Hepatocyte (in vitro differentiated cells): Measurements from ENCODE around the gene GRIK1. TPM values are rescaled to one million over a fixed set of nuclear protein-coding genes. Genes with fewer than 3 reads are reported as not detected.

Experiments used
- DNase-seq: peaks from one replicate; pipeline ENCODE4 v3.0.0-alpha.2; 2016; ENCODE audit warnings: low spot score
- H2AFZ ChIP-seq: fragments of 200-600 bp; sonication (generic); 2 replicates; pipeline ENCODE4 v1.6.0; 2016; ENCODE audit warnings: antibody characterized with exemption, mild to moderate bottlenecking
- H3K27ac ChIP-seq: fragments of 200-600 bp; sonication (generic); 2 replicates; pipeline ENCODE4 v1.5.1; 2016; ENCODE audit warnings: mild to moderate bottlenecking
- H3K27me3 ChIP-seq: fragments of 200-600 bp; sonication (generic); 2 replicates; pipeline ENCODE4 v1.6.1; 2016
- H3K36me3 ChIP-seq: fragments of 200-600 bp; sonication (generic); replicated peaks from 2 replicates; pipeline ENCODE4 v1.5.1; 2016; ENCODE audit warnings: low read depth; ENCODE audit not compliant: insufficient read depth
- H3K4me1 ChIP-seq: fragments of 200-600 bp; sonication (generic); 2 replicates; pipeline ENCODE4 v1.5.1; 2016; ENCODE audit warnings: mild to moderate bottlenecking, moderate library complexity; ENCODE audit not compliant: insufficient read depth
- H3K4me2 ChIP-seq: fragments of 200-600 bp; sonication (generic); 2 replicates; pipeline ENCODE4 v1.6.0; 2016
- H3K4me3 ChIP-seq: fragments of 200-600 bp; sonication (generic); 2 replicates; pipeline ENCODE4 v1.5.1; 2016; ENCODE audit warnings: mild to moderate bottlenecking
- H3K79me2 ChIP-seq: fragments of 200-600 bp; sonication (generic); 2 replicates; pipeline ENCODE4 v1.6.0; 2017; ENCODE audit warnings: mild to moderate bottlenecking
- H3K9me2 ChIP-seq: fragments of 200-600 bp; sonication (generic); replicated peaks from 2 replicates; pipeline ENCODE4 v1.6.0; 2017; ENCODE audit warnings: mild to moderate bottlenecking; ENCODE audit not compliant: insufficient read depth
- H3K9me3 ChIP-seq: fragments of 200-600 bp; sonication (generic); 2 replicates; pipeline ENCODE4 v1.5.1; 2016; ENCODE audit warnings: low read depth, mild to moderate bottlenecking
- H4K20me1 ChIP-seq: fragments of 200-600 bp; sonication (generic); 2 replicates; pipeline ENCODE4 v1.6.0; 2016; ENCODE audit warnings: mild to moderate bottlenecking; ENCODE audit not compliant: insufficient read depth, poor library complexity, severe bottlenecking
- EZH2 ChIP-seq: fragments of 200-600 bp; sonication (generic); IDR thresholded peaks from 2 replicates; pipeline ENCODE4 v1.6.1; 2016; ENCODE audit warnings: antibody characterized with exemption, mild to moderate bottlenecking, borderline replicate concordance
- EZH2phosphoT487 ChIP-seq: fragments of 200-600 bp; sonication (generic); IDR thresholded peaks from one replicate; pipeline ENCODE4 v1.6.1; 2018; ENCODE audit warnings: antibody characterized with exemption, mild to moderate bottlenecking, low read depth, moderate library complexity; ENCODE audit not compliant: unreplicated experiment, severe bottlenecking
- WGBS: methylation state at CpG from one replicate; pipeline ENCODE4 v1.1.6; 2016; ENCODE audit warnings: low lambda C conversion rate; ENCODE audit errors: missing lambda C conversion rate; 5-methylcytosine and 5-hydroxymethylcytosine counted together
- polyA plus RNA-seq: library from polyadenylated mRNA; unstranded; fragments of >200 nt; fragmentation: Nextera tagmentation; extraction: Ambion mirVana; gene quantifications from 2 replicates; pipeline ENCODE4 v1.2.1, GENCODE V29; 2016
- total RNA-seq: library from RNA; depleted of rRNA; stranded (reverse); fragments of >200 nt; gene quantifications from 2 replicates; pipeline ENCODE4 v1.2.3, GENCODE V29; 2014
- TF ChIP-seq, protein P1 (sequence below): fragments of 200-600 bp; sonication (generic); IDR thresholded peaks from 2 replicates; pipeline ENCODE4 v1.5.1; 2016; ENCODE audit warnings: antibody characterized with exemption, mild to moderate bottlenecking; ENCODE audit not compliant: poor library complexity

The GRIK1 gene
- total and polyA plus RNA-seq, 2 experiments from 2014 or later, result 0.77 to 2.3 TPM

GRCh38 chr21:29506947-29507346, 432.8 kb downstream of the GRIK1 start:
- Histone ChIP-seq H3K27ac (no peak overlapping the region), H3K27me3 (no peaks in the 10 kb centered on the region), H4K20me1 (no peaks in the 10 kb centered on the region), H3K4me3 (no peak overlapping the region), H3K4me1 (no peaks in the 10 kb centered on the region), H3K79me2 (no peaks in the 10 kb centered on the region), H3K4me2 (no peak overlapping the region), H3K36me3 (no peaks in the 10 kb centered on the region), H3K9me3 (no peaks in the 10 kb centered on the region), H3K9me2 (no peaks in the 10 kb centered on the region), H2AFZ (no peak overlapping the region)
- DNase-seq, result no peak
- WGBS, result 90% methylated on average over 3 of the region's 3 CpGs
- TF ChIP-seq, protein P1, sequence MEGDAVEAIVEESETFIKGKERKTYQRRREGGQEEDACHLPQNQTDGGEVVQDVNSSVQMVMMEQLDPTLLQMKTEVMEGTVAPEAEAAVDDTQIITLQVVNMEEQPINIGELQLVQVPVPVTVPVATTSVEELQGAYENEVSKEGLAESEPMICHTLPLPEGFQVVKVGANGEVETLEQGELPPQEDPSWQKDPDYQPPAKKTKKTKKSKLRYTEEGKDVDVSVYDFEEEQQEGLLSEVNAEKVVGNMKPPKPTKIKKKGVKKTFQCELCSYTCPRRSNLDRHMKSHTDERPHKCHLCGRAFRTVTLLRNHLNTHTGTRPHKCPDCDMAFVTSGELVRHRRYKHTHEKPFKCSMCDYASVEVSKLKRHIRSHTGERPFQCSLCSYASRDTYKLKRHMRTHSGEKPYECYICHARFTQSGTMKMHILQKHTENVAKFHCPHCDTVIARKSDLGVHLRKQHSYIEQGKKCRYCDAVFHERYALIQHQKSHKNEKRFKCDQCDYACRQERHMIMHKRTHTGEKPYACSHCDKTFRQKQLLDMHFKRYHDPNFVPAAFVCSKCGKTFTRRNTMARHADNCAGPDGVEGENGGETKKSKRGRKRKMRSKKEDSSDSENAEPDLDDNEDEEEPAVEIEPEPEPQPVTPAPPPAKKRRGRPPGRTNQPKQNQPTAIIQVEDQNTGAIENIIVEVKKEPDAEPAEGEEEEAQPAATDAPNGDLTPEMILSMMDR, result no peak
- no peak for TF ChIP-seq EZH2
- no peak for TF ChIP-seq EZH2phosphoT487

DNA sequence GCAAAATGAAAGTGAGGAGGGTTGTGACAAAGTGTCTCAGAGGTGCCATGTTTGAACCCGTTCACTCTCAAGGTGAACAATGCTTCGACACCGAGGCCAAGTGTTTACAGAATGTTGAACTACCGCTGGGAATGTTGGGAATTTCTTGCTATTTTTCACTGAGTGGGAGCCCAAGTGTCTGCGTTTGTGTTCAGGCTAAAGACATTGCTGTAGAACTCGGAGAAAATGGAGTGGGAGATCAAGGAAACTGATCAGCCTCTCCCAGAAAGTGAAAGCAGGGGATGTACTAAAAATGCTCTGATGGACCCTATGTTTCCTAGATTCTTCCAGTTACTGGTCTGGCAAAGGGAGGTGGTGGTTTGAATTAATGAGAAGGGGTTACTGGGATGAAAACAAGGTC, 433.6 kb downstream of the GRIK1 start:
- no peak overlapping the region for H3K27ac ChIP-seq
- no peak overlapping the region for H3K4me3 ChIP-seq
- H3K4me1 ChIP-seq, result no peaks in the 10 kb centered on the region
- DNase-seq, result no peak
- TF ChIP-seq EZH2, result no peak
- no peak for TF ChIP-seq EZH2phosphoT487
- TF ChIP-seq, protein P1, result no peak
- 64% methylated on average over 6 of the region's 6 CpGs for WGBS
- no peaks in the 10 kb centered on the region for H3K9me2 ChIP-seq
- H3K4me2 ChIP-seq, result no peak overlapping the region
- no peak overlapping the region for H2AFZ ChIP-seq
- H3K79me2 ChIP-seq, result no peaks in the 10 kb centered on the region
- no peaks in the 10 kb centered on the region for H4K20me1 ChIP-seq
- no peaks in the 10 kb centered on the region for H3K27me3 ChIP-seq
- no peaks in the 10 kb centered on the region for H3K9me3 ChIP-seq
- no peaks in the 10 kb centered on the region for H3K36me3 ChIP-seq

DNA sequence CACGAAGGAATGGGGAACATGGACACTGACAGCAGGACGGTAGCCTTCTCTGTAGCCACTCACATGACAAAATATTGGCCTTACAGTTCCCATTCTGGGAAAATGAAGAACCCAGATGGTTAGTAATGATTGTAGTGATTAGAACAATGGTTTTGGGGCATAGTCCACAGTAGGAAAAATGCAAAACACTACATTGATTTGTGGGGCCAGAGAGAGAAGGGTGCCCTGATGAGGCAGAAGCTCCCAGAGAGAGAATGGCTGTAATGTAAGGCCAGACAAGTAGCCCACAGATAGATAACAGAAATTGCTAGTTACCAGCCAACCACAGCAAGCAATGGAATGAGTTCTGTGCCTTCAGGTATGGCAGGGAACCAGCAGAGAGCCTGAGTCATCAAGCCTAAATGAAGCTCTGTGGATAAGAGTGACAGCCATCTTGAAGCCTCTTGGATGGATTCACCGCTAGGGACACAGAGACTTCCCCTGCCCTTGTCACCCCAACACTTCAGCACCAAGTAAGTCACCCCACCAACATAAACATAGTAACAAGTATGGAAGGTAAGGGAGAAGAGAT, 435.0 kb downstream of the GRIK1 start:
- 64% methylated on average over 3 of the region's 3 CpGs for WGBS
- no peak overlapping the region for H3K27ac ChIP-seq
- H3K4me2 ChIP-seq, result no peak overlapping the region
- H2AFZ ChIP-seq, result no peak overlapping the region
- H4K20me1 ChIP-seq, result no peaks in the 10 kb centered on the region
- no peaks in the 10 kb centered on the region for H3K27me3 ChIP-seq
- no peaks in the 10 kb centered on the region for H3K36me3 ChIP-seq
- no peaks in the 10 kb centered on the region for H3K9me2 ChIP-seq
- DNase-seq, result no peak
- no peaks in the 10 kb centered on the region for H3K79me2 ChIP-seq
- TF ChIP-seq EZH2 (no peak), EZH2phosphoT487 (no peak)
- TF ChIP-seq, protein P1, result no peak
- no peaks in the 10 kb centered on the region for H3K9me3 ChIP-seq
- H3K4me3 ChIP-seq, result no peak overlapping the region
- H3K4me1 ChIP-seq, result no peaks in the 10 kb centered on the region

DNA sequence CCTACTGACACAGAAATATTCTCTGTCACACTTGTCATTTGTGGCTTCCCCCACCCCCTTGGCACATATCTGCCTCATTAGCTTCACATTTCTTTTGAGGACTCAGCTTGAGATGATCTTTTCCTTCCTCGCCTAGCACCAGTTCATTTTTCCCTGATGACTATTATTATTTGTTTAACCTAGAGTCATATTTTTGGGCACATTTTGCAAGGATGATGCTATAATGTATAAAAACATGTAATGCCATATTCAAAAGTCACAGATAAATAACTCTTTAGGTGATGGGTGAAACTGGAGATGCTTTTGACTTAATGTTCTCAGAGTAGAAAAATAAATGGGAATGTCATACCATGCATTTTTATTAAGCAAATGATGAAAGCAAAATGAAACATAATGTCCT, 438.3 kb downstream of the GRIK1 start:
- no peaks in the 10 kb centered on the region for H3K4me1 ChIP-seq
- H2AFZ ChIP-seq, result no peak overlapping the region
- no peaks in the 10 kb centered on the region for H4K20me1 ChIP-seq
- no peak overlapping the region for H3K27ac ChIP-seq
- WGBS, result 100% methylated on average over 1 of the region's 1 CpG
- H3K36me3 ChIP-seq, result no peaks in the 10 kb centered on the region
- no peaks in the 10 kb centered on the region for H3K27me3 ChIP-seq
- no peak overlapping the region for H3K4me3 ChIP-seq
- TF ChIP-seq EZH2phosphoT487 (no peak), EZH2 (no peak)
- TF ChIP-seq, protein P1, result no peak
- H3K9me3 ChIP-seq, result no peaks in the 10 kb centered on the region
- no peaks in the 10 kb centered on the region for H3K9me2 ChIP-seq
- no peak overlapping the region for H3K4me2 ChIP-seq
- H3K79me2 ChIP-seq, result no peaks in the 10 kb centered on the region
- DNase-seq, result no peak
